Measurements from ENCODE around the gene LAPTM4A.

DNA sequence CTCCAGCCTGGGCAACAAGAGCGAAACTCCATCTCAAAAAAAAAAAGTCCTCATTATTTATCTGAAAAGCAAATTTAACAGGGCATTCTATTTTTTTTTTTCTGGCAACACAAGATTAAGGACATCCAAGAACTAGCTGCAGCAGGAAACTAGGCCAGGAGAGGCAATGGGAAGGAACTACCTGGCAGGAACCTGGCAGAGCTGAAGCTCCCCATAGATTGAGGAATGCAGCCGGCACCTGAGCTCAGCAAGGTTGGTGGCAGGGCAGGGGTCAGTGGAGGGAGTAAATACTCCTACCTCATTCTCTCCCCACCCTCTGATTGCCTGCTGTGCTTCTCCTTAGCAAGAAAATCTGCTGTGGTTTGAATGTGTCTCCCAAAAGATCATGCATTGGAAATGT, 30.4 kb upstream of the LAPTM4A start:
- TF ChIP-seq, protein P1, sequence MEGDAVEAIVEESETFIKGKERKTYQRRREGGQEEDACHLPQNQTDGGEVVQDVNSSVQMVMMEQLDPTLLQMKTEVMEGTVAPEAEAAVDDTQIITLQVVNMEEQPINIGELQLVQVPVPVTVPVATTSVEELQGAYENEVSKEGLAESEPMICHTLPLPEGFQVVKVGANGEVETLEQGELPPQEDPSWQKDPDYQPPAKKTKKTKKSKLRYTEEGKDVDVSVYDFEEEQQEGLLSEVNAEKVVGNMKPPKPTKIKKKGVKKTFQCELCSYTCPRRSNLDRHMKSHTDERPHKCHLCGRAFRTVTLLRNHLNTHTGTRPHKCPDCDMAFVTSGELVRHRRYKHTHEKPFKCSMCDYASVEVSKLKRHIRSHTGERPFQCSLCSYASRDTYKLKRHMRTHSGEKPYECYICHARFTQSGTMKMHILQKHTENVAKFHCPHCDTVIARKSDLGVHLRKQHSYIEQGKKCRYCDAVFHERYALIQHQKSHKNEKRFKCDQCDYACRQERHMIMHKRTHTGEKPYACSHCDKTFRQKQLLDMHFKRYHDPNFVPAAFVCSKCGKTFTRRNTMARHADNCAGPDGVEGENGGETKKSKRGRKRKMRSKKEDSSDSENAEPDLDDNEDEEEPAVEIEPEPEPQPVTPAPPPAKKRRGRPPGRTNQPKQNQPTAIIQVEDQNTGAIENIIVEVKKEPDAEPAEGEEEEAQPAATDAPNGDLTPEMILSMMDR (IDR thresholded peaks at IDR 0.05), result no peak
- TF ChIP-seq POLR2A (IDR thresholded peaks at IDR 0.05), result no peak
